K562 (cell line): ENCODE results near the gene DNAJC12. TPM values are rescaled to one million over a fixed set of nuclear protein-coding genes. Genes with fewer than 3 reads are reported as not detected.

ENCODE experiments used
- ATAC-seq: fragments of 200-7000 bp; cut with Tn5 transposase; 3 replicates; pipeline ENCODE4 v1.9.1; 2020; ENCODE audit warnings: moderate library complexity
- BruUV-seq: library from RNA; stranded (reverse); fragments of 400-500 nt; replicated peaks from 2 replicates; lab custom pipeline; 2021; lab: Mats Ljungman, UMichigan
- CTCF ChIA-PET: fragments of 300-600 bp; formaldehyde crosslinking; extraction: SDS; loops from one replicate; lab custom pipeline; 2021; ENCODE audit warnings: low intra/inter-chr PET ratio; lab: Yijun Ruan, JAX
- POLR2A ChIA-PET: fragments of 300-600, 350-650 bp; sonication (Branson Sonifier 250); formaldehyde crosslinking; extraction: SDS; loops from one replicate; lab custom pipeline; 2021; ENCODE audit warnings: antibody characterized with exemption, inconsistent platforms; lab: Yijun Ruan, JAX
- DNase-seq, 4 experiments: peaks; one replicate each; pipeline versions ENCODE4 v3.0.0 to v3.0.0-alpha.2; 2011 to 2018; ENCODE audit warnings: low spot score in 3 of 4, mixed read lengths in 3 of 4; ENCODE audit errors: extremely low read depth in 1 of 4
- FAIRE-seq: peaks from 2 replicates; lab custom pipeline; 2011; peaks lifted over from hg19 to GRCh38; lab: Jason Lieb, UNC
- H2AFZ ChIP-seq: 2 replicates; pipeline ENCODE4 v1.6.0; 2011; ENCODE audit warnings: low read depth, low read length, control low read depth, inconsistent platforms
- H3K27ac ChIP-seq: fragments of 200-600 bp; 3 replicates; pipeline ENCODE4 v1.8.0; 2011; ENCODE audit warnings: low read depth, mild to moderate bottlenecking, control low read depth, inconsistent platforms, low read length, moderate library complexity, mixed read lengths; ENCODE audit errors: extremely low read depth
- H3K27me3 ChIP-seq, 2 experiments: fragments of 300-600 bp in 1 of 2; 2 replicates in 1 of 2; 3 replicates in 1 of 2; pipeline versions ENCODE4 v1.6.0 to v1.8.0; 2011; ENCODE audit warnings: inconsistent platforms in 2 of 2, low read length in 2 of 2, mild to moderate bottlenecking in 1 of 2, mixed read lengths in 1 of 2, moderate library complexity in 1 of 2; ENCODE audit not compliant: control insufficient read depth in 2 of 2, insufficient read depth in 2 of 2
- H3K36me3 ChIP-seq: fragments of 300-600 bp; 3 replicates; pipeline ENCODE4 v1.8.0; 2011; ENCODE audit warnings: mild to moderate bottlenecking, low read length, inconsistent platforms; ENCODE audit not compliant: control insufficient read depth, insufficient read depth
- H3K4me1 ChIP-seq, 2 experiments: fragments of 200-600 bp in 1 of 2; replicated peaks in 1 of 2; 2 replicates in 1 of 2; 3 replicates in 1 of 2; pipeline versions ENCODE4 v1.5.1 to v1.8.0; 2011; ENCODE audit warnings: inconsistent platforms in 2 of 2, low read length in 2 of 2, mild to moderate bottlenecking in 1 of 2, mixed read lengths in 1 of 2, moderate library complexity in 1 of 2; ENCODE audit not compliant: control insufficient read depth in 2 of 2, insufficient read depth in 2 of 2
- H3K4me2 ChIP-seq: 2 replicates; pipeline ENCODE4 v1.6.1; 2011; ENCODE audit warnings: low read length, control low read depth, inconsistent platforms, mixed read lengths; ENCODE audit not compliant: insufficient read depth
- H3K4me3 ChIP-seq: fragments of 200-600 bp; sonication (generic), shearing (Covaris generic); 2 replicates; pipeline ENCODE4 v1.5.1; 2016; ENCODE audit warnings: control low read depth, inconsistent platforms
- H3K79me2 ChIP-seq: fragments of 200-600 bp; 3 replicates; pipeline ENCODE4 v1.8.0; 2011; ENCODE audit warnings: low read length, inconsistent platforms; ENCODE audit not compliant: control insufficient read depth, insufficient read depth
- H3K9ac ChIP-seq, 2 experiments: 2 replicates each; pipeline versions ENCODE4 v1.6.0 to v1.6.1; 2011; ENCODE audit warnings: low read depth in 2 of 2, low read length in 2 of 2, control low read depth in 1 of 2, inconsistent platforms in 1 of 2, mild to moderate bottlenecking in 1 of 2, mixed read lengths in 1 of 2; ENCODE audit not compliant: insufficient read depth in 1 of 2
- H3K9me1 ChIP-seq: one replicate; pipeline ENCODE4 v1.6.0; 2011; ENCODE audit warnings: inconsistent platforms, mild to moderate bottlenecking, low read length, moderate library complexity; ENCODE audit not compliant: control insufficient read depth, insufficient read depth
- H3K9me3 ChIP-seq: replicated peaks from 2 replicates; pipeline ENCODE4 v1.5.1; 2011; ENCODE audit warnings: low read depth, low read length, inconsistent platforms; ENCODE audit not compliant: control insufficient read depth, insufficient read depth
- H4K20me1 ChIP-seq: replicated peaks from 2 replicates; pipeline ENCODE4 v1.6.1; 2011; ENCODE audit warnings: low read length, inconsistent platforms, mixed read lengths; ENCODE audit not compliant: control insufficient read depth, insufficient read depth
- DDX20 ChIP-seq: fragments of 450-650 bp; IDR thresholded peaks from 2 replicates; pipeline ENCODE4 v1.6.1; 2016; ENCODE audit warnings: missing genetic modification characterization, low read depth, mild to moderate bottlenecking, missing compliant biosample characterization, moderate library complexity
- REST ChIP-seq, 2 experiments: fragments of 450-650 bp; formaldehyde crosslinking in 1 of 2; IDR thresholded peaks; 2 replicates each; pipeline versions ENCODE4 v1.4.0 to v1.6.1; 2014 to 2020; ENCODE audit warnings: mild to moderate bottlenecking in 2 of 2, borderline replicate concordance in 1 of 2, low read depth in 1 of 2
- SP1 ChIP-seq: sonication (generic); formaldehyde crosslinking; IDR thresholded peaks from 2 replicates; pipeline ENCODE4 v1.8.1; 2022; ENCODE audit warnings: mild to moderate bottlenecking, missing genetic modification reagents
- TGIF2 ChIP-seq: sonication (generic); formaldehyde crosslinking; IDR thresholded peaks from 2 replicates; pipeline ENCODE4 v1.8.1; 2022; ENCODE audit warnings: mild to moderate bottlenecking, missing genetic modification reagents, moderate library complexity
- ZNF263 ChIP-seq: sonication (generic); formaldehyde crosslinking; IDR thresholded peaks from 2 replicates; pipeline ENCODE4 v1.8.0; 2022; ENCODE audit warnings: mild to moderate bottlenecking, missing genetic modification reagents, borderline replicate concordance
- ZNF717 ChIP-seq: fragments of 250-450 bp; sonication (Bioruptor Pico); IDR thresholded peaks from 2 replicates; pipeline ENCODE4 v1.5.0; 2021
- WGBS: fragments of 100-300 bp; shearing (Covaris generic); methylation state at CpG from one replicate; pipeline ENCODE4 v1.1.6; 2016; ENCODE audit warnings: low coverage, mixed read lengths; ENCODE audit not compliant: insufficient coverage; ENCODE audit errors: missing lambda C conversion rate; 5-methylcytosine and 5-hydroxymethylcytosine counted together
- in situ Hi-C: fragments of 300-500 bp; cut with MboI; formaldehyde crosslinking; loops from 4 replicates; pipeline ENCODE4 v1.15.0; 2018; ENCODE audit warnings: inconsistent platforms, mixed read lengths
- intact Hi-C: fragments of 100-400 bp; cut with micrococcal nuclease; formaldehyde crosslinking; loops from 2 replicates; pipeline ENCODE4 v1.14.2; 2022
- polyA plus RNA-seq, 8 experiments: library from polyadenylated mRNA; depleted of rRNA in 4 of 8; stranded (reverse) in 5 of 8; unstranded in 3 of 8; fragments of >200 nt; fragmentation: Nextera tagmentation in 2 of 8; fragmentation: Illumina TruSeq in 1 of 8; extraction: Ambion mirVana in 2 of 8; extraction: Trizol in 1 of 8; gene quantifications; 2 replicates each; pipeline versions ENCODE4 v1.2.1 to v1.2.3, GENCODE V29; 2011 to 2014; ENCODE audit warnings: inconsistent platforms in 1 of 8, missing spikeins in 1 of 8
- total RNA-seq, 7 experiments: library from RNA; depleted of rRNA in 6 of 7; stranded (reverse); fragments of >200 nt in 6 of 7; fragmentation: Illumina TruSeq in 2 of 7; extraction: Trizol in 2 of 7; gene quantifications; 2 replicates each; pipeline versions ENCODE4 v1.2.1 to v1.2.3, GENCODE V29; 2011 to 2021; ENCODE audit warnings: low replicate concordance in 1 of 7

DNAJC12 gene
- total and polyA plus RNA-seq, 9 of the 15 experiments (the other 6 are each of a cell fraction or from before 2014, with no cell fraction given) = 7.4 to 95.9 (median 68.5) TPM

GRCh38 chr10:67812007-67812406 lies 26.0 kb downstream of the DNAJC12 start:
- no TSS peak for BruUV-seq

More at GRCh38 chr10:67812007-67812406, 26.0 kb downstream of the DNAJC12 start:
- no peaks in the 10 kb centered on the region; the same call in 1 of the 3 replicates for H3K79me2 ChIP-seq
- ChIA-PET POLR2A (no interaction called here), CTCF (no interaction called here)
- H3K4me1 ChIP-seq = no peaks in the 10 kb centered on the region; a peak in 1 of 5 replicates
- no peak overlapping the region for H2AFZ ChIP-seq
- 50% methylated on average over 4 of the region's 4 CpGs for WGBS
- intact Hi-C loops = no loop called here
- H3K4me2 ChIP-seq = no peak overlapping the region
- FAIRE-seq (no peak), ATAC-seq (no peak), DNase-seq (no peak)
- TF ChIP-seq REST (IDR thresholded peaks at IDR 0.05; ENCODE audit: borderline replicate concordance) (no peak), REST (CRISPR knock-in tag; IDR thresholded peaks at IDR 0.05; ENCODE audit: low read depth) (no peak), SP1 (CRISPR knock-in tag) (no peak), ZNF263 (peak; percentile 61; the same call in 1 of the 2 replicates), ZNF717 (CRISPR knock-in tag) (no peak), TGIF2 (no peak), DDX20 (tag) (no peak)
- H4K20me1 ChIP-seq = no peaks in the 10 kb centered on the region
- no peak overlapping the region for H3K4me3 ChIP-seq
- no peaks in the 10 kb centered on the region for H3K9me1 ChIP-seq
- H3K9ac ChIP-seq = no peak overlapping the region
- H3K27me3 ChIP-seq = no peaks in the 10 kb centered on the region
- no peak overlapping the region for H3K27ac ChIP-seq
- in situ Hi-C loops = no loop called here
- H3K9me3 ChIP-seq = no peaks in the 10 kb centered on the region
- H3K36me3 ChIP-seq = no peaks in the 10 kb centered on the region; the same call in 2 of the 3 replicates
